GM18951 (cell line): Measurements from ENCODE around the gene KLC1.

ENCODE experiments used
- POLR2A ChIP-seq: IDR thresholded peaks from 4 replicates; pipeline ENCODE4 v1.6.1; 2011; ENCODE audit warnings: mild to moderate bottlenecking; ENCODE audit not compliant: insufficient read length, insufficient read depth; ENCODE audit errors: extremely low read depth
- in situ Hi-C: fragments of 300-500 bp; cut with MboI; formaldehyde crosslinking; loops from one replicate; pipeline ENCODE4 v1.12.0; 2022; ENCODE audit warnings: low sequenced_read_pairs, mixed read lengths, inconsistent platforms; ENCODE audit not compliant: unreplicated experiment

Gene KLC1

GRCh38 chr14:103739793-103740501, 110.9 kb downstream of the KLC1 start:
- TF ChIP-seq POLR2A, result no peak
- in situ Hi-C loops, result no loop called here

GRCh38 chr14:103740991-103741689, 112.1 kb downstream of the KLC1 start:
- in situ Hi-C loops, result no loop called here
- TF ChIP-seq POLR2A, result no peak

GRCh38 chr14:103741876-103742275, 112.9 kb downstream of the KLC1 start:
- no peak for TF ChIP-seq POLR2A
- in situ Hi-C loops, result no loop called here

DNA sequence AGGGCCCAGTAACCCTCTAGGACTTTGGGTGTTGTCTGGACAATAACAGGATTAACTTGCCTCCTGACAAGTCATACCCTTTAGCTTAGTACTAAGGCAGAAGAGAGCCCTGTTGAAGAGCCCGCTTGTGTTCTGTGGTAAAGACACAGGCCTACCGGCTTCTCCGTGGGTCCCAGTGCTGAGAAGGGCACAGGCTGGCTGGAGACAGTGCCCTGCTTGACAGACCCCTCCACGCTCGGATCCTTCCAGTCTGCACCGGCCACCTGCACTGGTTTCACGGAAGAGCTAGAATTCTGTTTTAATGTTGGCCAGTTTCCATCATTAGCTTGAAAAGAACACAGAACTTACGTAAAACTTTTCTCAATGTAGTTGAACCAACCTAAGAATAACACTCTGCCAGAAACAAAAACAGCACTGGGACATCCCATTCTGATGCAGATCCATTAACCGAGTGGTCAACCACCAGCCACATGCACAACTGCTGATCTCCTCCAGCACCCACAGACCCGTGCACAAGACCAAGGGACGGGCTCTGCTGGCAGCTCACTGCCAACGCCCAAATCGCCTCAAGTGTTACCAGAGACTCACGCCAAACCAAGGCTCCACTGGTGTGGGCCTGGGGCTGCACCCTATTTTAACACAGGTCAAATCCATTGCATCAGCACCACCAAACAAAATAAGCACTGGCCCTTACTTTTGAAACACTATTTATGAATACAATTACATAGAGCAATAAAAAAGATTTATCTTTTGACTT, 113.7 kb downstream of the KLC1 start:
- TF ChIP-seq POLR2A, result no peak
- in situ Hi-C loops, result no loop called here

DNA sequence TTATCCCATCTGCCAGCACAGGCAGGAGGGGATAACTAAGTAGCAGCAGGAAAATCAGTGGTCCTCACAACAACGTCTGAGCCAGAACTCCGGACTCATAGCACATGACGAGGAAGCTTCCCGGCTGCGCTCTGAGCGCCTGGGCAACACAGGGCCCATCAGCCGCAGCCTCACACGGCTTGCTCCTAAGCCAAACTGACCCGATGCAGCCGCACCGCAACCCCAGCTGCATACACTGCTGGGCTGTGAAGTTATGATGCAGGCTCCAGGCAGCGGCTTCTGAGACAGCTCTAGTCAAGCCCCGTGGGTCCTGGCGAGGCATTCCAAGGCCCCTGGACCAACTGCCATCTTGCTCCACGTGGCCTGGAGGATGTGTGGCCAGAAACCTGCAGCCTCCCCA, 114.7 kb downstream of the KLC1 start:
- in situ Hi-C loops, result no loop called here

DNA sequence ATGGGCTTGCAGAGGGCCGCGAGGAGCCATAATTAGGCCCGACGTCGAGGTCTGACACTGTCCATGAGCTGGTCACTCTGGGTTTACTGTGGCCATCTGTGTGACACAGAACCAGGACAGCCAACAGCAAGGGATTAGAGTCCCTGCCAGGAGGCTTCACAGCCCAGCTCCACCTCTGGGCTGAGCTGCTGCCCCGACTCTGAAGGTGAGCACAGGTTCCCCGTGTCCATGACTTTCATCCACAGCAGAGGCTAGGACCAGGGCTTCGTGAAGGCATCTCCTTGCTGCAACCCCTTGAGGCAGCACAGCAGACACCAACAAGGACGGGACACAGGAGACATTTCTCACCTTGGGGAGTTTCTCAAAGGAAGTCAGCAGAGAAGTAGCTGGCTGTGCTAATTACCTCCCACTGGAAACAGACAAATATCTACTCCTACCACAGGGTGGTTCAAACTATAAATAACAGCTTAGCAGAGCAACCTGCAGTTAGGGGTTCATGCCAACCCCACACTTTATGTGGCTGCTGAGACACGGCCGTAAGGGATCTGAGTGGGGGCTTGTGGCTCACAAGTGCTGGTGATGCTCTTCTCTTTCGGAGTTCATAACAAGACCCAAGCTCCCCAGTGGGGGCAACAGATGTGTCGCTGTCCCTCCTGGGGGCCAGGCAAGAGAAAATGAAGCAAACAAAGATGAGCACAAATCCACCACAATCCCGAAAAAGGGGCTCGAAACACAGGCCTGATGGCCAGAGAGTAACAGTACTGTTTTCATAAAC, 115.8 kb downstream of the KLC1 start:
- TF ChIP-seq POLR2A, result no peak
- in situ Hi-C loops, result no loop called here

More for the DNA sequence above, 114.7 kb downstream of the KLC1 start:
- TF ChIP-seq POLR2A, result no peak

- in situ Hi-C loops, result no loop called here
These were observed 116.4 kb downstream of the KLC1 start for GRCh38 chr14:103745424-103745823.

GRCh38 chr14:103746701-103747100, 117.7 kb downstream of the KLC1 start:
- TF ChIP-seq POLR2A, result no peak

More at GRCh38 chr14:103745424-103745823, 116.4 kb downstream of the KLC1 start:
- TF ChIP-seq POLR2A, result no peak

GRCh38 chr14:103748534-103748857, 119.5 kb downstream of the KLC1 start:
- in situ Hi-C loops, result no loop called here
- no peak for TF ChIP-seq POLR2A

More at GRCh38 chr14:103746701-103747100, 117.7 kb downstream of the KLC1 start:
- in situ Hi-C loops, result no loop called here

DNA sequence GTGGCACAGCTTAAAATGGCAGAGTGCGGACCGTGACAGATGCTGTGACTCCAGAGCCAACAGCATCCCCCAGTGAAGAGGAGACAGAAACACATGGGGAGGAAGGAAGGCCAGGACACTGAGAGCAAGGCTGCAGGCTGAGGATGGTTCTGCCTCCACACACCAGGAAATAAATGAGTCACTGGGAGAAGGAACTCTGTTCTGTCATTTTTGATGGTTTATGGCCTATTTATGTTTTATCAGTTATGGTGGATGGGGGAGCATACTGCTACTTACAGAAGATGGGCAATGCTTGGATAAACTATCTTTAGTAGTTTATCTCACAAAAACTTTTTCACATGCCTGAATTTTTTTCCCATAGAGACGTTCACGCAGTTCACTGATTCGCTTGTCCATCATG, 120.4 kb downstream of the KLC1 start:
- TF ChIP-seq POLR2A, result no peak
- in situ Hi-C loops, result no loop called here

DNA sequence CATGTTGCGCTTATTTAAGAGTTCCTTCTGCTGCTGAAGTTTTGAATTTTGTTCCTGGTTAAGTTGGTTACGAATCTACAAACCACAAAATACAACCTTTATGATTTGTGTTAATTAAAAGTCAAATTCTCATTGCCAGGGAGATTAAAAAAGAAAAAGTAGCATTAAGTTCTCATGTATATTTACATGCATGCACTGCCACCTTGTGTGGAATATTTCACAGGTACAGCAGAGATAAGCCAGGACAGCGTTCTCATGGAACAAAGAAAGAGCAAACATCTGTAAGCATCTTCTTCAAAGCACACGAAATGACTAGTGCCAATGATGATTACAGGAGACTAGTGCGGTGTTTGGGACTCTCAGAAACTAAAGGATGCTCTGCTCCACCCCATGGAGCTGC, 120.8 kb downstream of the KLC1 start:
- in situ Hi-C loops, result no loop called here
- TF ChIP-seq POLR2A, result no peak
